Keratinocyte (primary cell): Measurements from ENCODE around the gene BRIP1.

ENCODE experiments used
- EZH2 ChIP-seq: IDR thresholded peaks from one replicate; pipeline ENCODE4 v1.6.1; 2012; ENCODE audit warnings: inconsistent platforms, mild to moderate bottlenecking, low read length, moderate library complexity
- TF ChIP-seq, protein P1 (sequence below), 3 experiments: IDR thresholded peaks in 1 of 3; conservative IDR thresholded peaks in 1 of 3; optimal IDR thresholded peaks in 1 of 3; 2 replicates in 2 of 3; 3 replicates in 1 of 3; pipeline versions ENCODE3 to v1.5.1; 2011; ENCODE audit warnings: low read length in 3 of 3, mild to moderate bottlenecking in 3 of 3, moderate library complexity in 2 of 3, control low read depth in 1 of 3, inconsistent platforms in 1 of 3; ENCODE audit not compliant: insufficient read depth in 2 of 3; ENCODE audit errors: extremely low read depth in 1 of 3

DNA sequence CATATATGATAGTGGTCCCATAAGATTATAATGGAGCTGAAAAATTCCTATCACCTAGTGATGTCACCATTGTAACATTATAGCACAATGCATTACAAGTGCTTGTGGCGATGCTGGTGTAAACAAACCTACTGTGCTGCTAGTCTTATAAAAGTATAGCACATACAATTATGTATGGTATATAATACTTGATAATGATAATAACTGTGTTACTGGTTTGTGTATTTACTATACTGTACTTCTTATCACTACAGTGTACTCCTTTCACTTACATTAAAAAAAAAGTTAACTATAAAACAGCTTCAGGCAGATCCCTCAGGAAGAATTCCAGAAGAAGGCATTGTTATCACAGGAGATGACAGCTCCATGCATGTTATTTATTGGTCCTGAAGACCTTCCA, 150.3 kb downstream of the BRIP1 start:
- TF ChIP-seq, protein P1, sequence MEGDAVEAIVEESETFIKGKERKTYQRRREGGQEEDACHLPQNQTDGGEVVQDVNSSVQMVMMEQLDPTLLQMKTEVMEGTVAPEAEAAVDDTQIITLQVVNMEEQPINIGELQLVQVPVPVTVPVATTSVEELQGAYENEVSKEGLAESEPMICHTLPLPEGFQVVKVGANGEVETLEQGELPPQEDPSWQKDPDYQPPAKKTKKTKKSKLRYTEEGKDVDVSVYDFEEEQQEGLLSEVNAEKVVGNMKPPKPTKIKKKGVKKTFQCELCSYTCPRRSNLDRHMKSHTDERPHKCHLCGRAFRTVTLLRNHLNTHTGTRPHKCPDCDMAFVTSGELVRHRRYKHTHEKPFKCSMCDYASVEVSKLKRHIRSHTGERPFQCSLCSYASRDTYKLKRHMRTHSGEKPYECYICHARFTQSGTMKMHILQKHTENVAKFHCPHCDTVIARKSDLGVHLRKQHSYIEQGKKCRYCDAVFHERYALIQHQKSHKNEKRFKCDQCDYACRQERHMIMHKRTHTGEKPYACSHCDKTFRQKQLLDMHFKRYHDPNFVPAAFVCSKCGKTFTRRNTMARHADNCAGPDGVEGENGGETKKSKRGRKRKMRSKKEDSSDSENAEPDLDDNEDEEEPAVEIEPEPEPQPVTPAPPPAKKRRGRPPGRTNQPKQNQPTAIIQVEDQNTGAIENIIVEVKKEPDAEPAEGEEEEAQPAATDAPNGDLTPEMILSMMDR (optimal IDR thresholded peaks at IDR 0.05 in 1 of 3, IDR thresholded peaks at IDR 0.05 in 1 of 3, conservative IDR thresholded peaks at IDR 0.05 in 1 of 3; ENCODE audit: extremely low read depth in 1 of 3, insufficient read depth in 2 of 3, low read length in 3 of 3), result no peak
- TF ChIP-seq EZH2, result no peak
